Kidney epithelial cell (primary cell): Measurements from ENCODE around the gene EMC8. TPM values are rescaled to one million over a fixed set of nuclear protein-coding genes. Genes with fewer than 3 reads are reported as not detected.

Experiments
- DNase-seq: peaks from one replicate; pipeline ENCODE4 v3.0.0-alpha.2; 2010; ENCODE audit warnings: low read depth
- H3K27me3 ChIP-seq: 2 replicates; pipeline ENCODE4 v1.6.0; 2011; ENCODE audit warnings: low read length; ENCODE audit not compliant: control insufficient read depth, insufficient read depth
- H3K36me3 ChIP-seq: 2 replicates; pipeline ENCODE4 v1.5.1; 2011; ENCODE audit warnings: low read length; ENCODE audit not compliant: control insufficient read depth, insufficient read depth
- H3K4me3 ChIP-seq: 2 replicates; pipeline ENCODE4 v1.5.1; 2011; ENCODE audit warnings: low read depth, mild to moderate bottlenecking, control low read depth, low read length
- total RNA-seq: library from RNA; depleted of rRNA; stranded (reverse); fragments of >200 nt; gene quantifications from 2 replicates; pipeline ENCODE4 v1.2.3, GENCODE V29; 2015
- TF ChIP-seq, protein P1 (sequence below): IDR thresholded peaks from 2 replicates; pipeline ENCODE4 v1.5.1; 2011; ENCODE audit warnings: mild to moderate bottlenecking, moderate library complexity, low read length, control low read depth, inconsistent platforms; ENCODE audit not compliant: insufficient read depth, poor library complexity, severe bottlenecking

EMC8 gene
- total RNA-seq, 1 donor from 2014 or later, result 60.7 TPM

GRCh38 chr16:85729452-85730185, 69.7 kb downstream of the EMC8 start:
- H3K36me3 ChIP-seq, result no peaks in the 10 kb centered on the region
- no peak for DNase-seq
- H3K4me3 ChIP-seq, result no peak overlapping the region
- H3K27me3 ChIP-seq, result no peaks in the 10 kb centered on the region
- TF ChIP-seq, protein P1, sequence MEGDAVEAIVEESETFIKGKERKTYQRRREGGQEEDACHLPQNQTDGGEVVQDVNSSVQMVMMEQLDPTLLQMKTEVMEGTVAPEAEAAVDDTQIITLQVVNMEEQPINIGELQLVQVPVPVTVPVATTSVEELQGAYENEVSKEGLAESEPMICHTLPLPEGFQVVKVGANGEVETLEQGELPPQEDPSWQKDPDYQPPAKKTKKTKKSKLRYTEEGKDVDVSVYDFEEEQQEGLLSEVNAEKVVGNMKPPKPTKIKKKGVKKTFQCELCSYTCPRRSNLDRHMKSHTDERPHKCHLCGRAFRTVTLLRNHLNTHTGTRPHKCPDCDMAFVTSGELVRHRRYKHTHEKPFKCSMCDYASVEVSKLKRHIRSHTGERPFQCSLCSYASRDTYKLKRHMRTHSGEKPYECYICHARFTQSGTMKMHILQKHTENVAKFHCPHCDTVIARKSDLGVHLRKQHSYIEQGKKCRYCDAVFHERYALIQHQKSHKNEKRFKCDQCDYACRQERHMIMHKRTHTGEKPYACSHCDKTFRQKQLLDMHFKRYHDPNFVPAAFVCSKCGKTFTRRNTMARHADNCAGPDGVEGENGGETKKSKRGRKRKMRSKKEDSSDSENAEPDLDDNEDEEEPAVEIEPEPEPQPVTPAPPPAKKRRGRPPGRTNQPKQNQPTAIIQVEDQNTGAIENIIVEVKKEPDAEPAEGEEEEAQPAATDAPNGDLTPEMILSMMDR, result no peak

- DNase-seq, result no peak
- Histone ChIP-seq H3K4me3 (no peak overlapping the region), H3K27me3 (no peaks in the 10 kb centered on the region), H3K36me3 (no peaks in the 10 kb centered on the region)
- TF ChIP-seq, protein P1, result no peak
Measured at GRCh38 chr16:85728879-85729278, 70.5 kb downstream of the EMC8 start.

Other genes with a start within 250 kb of the EMC8 start
- gene GSE1, start 186.2 kb downstream of the EMC8 start, total RNA-seq, result 25.7 and 30.9 TPM in 2 replicates
- 5.8 and 6.5 TPM in 2 replicates for gene GINS2, start 110.6 kb downstream of the EMC8 start, total RNA-seq
- gene C16orf74, start 48.4 kb downstream of the EMC8 start, total RNA-seq, result 11.6 and 13.6 TPM in 2 replicates
- 720 and 850 TPM in 2 replicates for gene COX4I1, start 151 bp upstream of the EMC8 start, total RNA-seq
- gene IRF8, start 99.6 kb upstream of the EMC8 start, total RNA-seq, result 2.2 and 5.4 TPM in 2 replicates